ENCODE results near the gene MACC1.

MACC1 gene

DNA sequence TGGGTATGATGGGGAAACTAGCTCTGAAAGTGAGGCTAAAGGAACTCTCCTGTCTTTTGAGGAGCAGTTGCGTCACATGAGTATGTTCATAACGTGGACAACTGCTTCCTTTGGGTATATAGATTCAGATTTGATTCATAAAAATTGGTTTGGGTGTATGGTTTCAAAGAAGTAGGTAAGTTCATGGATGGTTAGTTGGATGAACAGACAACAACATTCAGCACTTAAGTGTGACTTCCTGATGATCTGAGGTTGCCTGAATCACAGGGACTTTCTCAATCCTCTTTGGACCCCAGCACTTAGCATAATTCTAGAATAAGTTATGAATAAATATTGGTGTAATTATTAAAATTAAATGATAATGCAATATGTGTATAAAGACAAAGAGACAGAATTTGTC, 43.4 kb downstream of the MACC1 start:
- DNase-seq (ENCODE audit: low spot score), result no peak

DNA sequence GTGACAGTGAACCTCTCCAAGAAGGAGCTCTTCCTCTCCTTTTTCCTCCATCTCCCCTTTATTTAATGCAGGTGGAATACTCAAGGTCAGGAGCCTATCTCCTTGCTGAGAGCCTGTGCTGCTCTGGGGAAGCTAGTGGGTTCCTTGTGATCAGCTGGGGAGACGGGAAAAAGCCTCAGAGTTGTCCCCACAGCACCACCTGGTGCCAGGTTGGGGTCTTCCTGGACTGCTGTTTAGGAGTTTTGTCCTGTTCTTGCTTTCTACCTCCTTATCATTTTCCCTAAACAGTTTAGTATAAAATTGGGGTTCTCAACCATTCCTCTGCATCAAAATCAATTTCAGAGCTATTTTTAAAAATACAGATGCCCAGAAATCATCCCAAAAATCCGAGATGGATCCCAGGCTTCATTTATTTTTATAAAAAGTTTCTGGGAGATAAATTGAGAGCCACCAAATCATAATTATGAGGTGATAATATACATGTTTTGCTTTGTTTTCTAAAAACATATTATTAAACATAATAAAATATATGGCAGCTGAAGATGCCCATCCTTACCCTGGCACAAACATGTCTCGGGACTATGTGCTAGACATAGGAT, 44.3 kb downstream of the MACC1 start:
- no peak for DNase-seq (ENCODE audit: low spot score)

DNA sequence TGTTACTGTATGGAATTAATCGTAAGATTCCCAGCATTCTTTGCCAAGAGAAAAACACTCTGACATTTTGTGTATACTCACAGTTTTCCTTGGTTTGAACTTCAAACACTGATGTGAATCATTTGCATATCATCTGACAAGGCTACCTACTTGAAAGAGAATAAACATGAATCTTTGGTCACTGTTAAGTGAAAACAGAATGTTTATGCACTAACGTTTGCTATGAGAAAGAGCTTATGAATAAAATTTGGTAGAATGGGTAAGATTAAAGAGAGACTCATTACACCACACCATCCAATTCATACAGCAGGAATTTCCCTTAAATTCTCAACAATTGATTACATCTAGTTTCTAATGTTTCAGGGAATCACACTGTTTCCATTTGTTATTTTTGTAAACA, 46.6 kb downstream of the MACC1 start:
- no peak for DNase-seq (ENCODE audit: low spot score)

DNA sequence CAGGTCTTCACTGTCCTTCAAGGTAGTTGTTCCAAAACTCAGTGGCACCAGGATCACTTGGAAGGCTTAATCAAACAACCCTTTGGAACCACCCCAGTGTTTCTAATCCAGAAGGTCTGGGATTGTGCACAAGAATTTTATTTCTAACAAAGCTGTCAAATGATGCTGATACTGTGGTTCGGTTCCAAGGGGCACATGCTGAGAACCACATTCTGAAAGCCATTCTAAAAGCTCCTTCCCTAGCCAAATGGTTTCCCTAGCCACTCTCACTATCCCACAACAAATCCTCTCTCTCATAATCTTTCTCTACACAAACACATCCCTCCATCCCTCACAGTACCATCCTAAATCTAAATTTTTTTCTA, 52.1 kb downstream of the MACC1 start:
- no peak for DNase-seq (ENCODE audit: low spot score)

DNA sequence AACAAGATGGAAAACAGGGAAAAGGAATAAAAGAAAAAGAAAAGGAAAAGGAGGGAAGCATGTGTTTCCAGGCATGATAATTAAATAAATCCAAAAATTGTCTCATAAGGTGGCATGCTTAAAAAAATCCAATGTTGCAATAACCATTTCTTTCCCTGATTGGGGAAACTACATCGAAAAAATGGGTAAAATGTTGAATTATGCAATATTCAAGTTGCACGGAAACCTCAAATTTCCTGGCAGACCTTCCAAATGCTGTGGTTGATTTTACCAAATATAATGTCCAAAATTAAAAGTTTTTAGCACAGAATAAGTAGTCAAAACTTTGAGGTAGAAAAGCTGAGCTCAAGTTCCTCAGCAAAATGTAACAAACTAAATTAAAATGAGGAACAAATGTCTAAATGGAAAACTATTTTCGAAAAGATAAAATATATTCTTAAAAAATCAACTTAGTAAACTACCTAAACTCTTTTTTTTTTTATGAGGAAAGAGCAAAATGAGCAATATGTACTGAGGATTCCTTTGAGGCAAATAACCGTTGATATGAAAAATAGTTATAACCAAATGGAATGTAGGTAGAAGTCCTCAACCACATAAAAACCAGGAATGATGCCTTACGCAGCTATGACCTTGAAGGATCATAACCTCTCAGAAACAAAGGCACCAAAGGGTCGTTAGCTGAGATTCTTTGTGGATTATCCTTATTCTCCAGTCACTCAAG, 52.6 kb downstream of the MACC1 start:
- DNase-seq (ENCODE audit: low spot score), result no peak

DNA sequence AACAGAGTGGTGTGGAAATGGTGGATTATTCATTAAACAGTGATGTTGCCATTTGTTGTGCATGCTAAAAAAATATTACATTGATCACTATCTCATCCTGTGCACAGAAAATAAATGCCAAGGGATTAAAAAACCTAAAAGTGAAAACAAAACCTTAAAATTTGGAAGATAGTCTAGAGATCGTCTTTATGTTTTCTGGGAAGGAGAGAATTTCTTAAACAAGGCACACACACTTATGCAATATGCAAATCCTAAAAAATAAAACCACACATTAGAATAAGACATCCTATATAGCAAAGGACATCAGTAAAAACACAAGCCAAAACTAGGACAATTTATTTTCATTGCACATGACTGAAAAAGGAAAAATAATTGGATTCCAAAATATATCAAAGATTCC, 54.5 kb downstream of the MACC1 start:
- DNase-seq (ENCODE audit: low spot score), result no peak

DNA sequence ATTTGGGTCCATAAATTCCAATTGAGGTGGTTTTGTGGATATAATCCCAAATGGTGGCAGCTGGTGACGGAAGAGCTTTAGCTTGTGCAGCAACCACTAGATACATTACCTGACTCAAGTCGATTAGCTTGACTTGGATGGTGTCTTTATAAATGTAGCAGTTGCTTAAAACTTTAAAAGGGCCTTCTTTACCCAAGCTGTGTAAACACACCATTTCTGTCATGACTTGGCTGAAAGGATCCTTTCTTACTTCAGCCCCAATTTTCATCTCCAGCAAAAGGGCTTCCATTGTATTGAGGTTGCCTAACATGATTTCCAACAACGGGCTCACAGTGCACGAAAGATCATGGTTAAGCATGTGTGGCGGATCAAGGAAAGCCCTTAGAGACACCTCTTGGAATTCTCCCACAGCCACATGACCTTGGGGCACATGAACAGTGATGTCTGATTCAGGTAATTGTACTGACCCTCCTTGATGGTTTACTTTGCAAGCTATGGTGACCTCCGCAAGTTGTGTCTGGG, 57.9 kb downstream of the MACC1 start:
- no peak for DNase-seq (ENCODE audit: low spot score)

DNA sequence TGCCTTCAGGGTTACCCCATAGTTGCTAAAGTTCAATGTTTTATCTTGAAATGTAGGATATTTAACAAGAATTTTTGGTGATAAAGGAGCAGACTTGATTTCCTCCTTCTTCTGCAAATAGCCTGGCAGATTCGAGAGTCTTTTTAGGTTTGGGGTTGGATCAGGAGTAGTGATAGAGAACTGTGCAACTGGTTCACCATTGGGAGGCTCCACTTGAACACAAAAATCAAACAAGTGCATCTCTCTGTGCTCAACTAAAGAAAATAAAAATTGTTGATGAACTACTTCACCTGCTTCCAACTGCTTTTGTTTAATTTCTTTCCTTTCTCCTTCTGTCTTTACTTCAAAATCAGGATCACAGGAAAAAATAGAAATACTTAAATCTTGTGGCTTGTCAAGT, 58.5 kb downstream of the MACC1 start:
- DNase-seq (ENCODE audit: low spot score), result no peak

DNA sequence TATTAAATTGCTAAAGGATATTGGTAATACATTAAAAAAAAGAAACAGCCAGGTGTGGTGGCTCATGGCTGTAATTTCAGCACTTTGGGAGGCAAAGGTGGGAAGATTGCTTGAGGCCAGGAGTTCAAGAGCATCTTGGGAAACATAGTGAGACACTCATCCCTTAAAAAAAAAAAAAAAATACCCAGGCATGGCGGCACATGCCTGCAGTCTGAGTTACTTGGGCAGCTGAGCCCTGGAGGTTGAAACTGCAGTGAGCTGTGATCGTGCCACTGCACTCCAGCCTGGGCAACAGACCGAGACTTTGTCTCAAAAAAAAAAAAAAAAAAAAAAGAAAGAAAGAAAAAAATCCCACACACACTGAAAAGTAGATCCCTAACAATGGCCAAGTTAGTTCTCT, 59.7 kb downstream of the MACC1 start:
- DNase-seq (ENCODE audit: low spot score), result no peak

DNA sequence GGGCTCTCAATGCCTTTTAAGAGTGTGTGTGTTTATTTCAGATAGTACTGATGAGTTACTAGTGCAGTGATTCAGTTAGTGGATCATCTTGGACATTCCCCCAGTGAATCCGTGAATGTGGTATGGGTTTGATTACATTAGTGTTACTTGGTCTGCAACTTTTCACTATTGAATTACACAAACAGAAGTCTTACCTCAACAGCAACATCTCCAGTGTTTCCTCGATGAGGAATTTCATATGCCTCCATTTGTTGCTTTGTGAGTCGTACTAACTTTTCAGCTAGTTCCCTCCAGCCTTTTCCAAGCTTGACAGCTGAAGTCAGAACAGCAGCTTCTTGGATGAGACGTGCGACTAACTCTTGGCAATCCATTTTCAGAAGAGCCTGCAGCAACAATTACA, 63.2 kb downstream of the MACC1 start:
- DNase-seq (ENCODE audit: low spot score), result no peak

DNA sequence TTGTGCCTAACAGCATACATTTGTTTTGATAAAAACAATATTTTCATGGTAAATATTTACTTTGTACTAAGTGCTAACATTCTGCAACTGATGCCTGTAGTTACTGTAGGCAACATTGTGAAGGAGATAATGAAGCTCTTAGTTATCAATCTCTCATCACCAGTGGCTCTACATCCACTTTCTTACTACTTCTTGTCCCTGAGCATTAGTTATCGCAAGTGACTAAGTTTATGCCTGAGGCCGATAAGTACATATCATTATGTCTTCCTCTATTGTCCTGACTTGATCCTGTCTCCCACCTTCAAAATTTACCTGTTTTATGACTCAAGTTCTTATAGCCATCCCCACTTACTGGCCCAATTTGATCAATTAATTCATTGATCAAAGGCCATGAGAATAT, 63.6 kb downstream of the MACC1 start:
- no peak for DNase-seq (ENCODE audit: low spot score)

DNA sequence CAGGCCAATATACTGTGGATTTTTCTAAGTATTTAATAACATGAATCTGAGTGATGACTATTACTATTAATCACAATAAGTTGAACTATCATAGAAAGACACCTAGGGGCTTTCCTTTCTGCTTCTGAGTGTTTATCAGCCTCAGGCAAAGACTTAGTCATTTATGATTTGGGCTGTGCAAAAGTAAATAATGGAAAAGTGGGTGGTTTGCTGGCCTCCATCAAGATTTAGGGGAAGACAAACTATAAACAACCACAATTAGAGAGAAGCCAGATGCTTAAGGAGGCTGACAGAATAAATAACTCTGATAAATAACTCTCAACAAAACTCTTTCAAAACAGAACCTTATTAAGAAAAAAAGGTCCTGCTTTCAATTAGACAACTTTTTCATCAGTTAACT, 64.7 kb downstream of the MACC1 start:
- DNase-seq (ENCODE audit: low spot score), result no peak

DNA sequence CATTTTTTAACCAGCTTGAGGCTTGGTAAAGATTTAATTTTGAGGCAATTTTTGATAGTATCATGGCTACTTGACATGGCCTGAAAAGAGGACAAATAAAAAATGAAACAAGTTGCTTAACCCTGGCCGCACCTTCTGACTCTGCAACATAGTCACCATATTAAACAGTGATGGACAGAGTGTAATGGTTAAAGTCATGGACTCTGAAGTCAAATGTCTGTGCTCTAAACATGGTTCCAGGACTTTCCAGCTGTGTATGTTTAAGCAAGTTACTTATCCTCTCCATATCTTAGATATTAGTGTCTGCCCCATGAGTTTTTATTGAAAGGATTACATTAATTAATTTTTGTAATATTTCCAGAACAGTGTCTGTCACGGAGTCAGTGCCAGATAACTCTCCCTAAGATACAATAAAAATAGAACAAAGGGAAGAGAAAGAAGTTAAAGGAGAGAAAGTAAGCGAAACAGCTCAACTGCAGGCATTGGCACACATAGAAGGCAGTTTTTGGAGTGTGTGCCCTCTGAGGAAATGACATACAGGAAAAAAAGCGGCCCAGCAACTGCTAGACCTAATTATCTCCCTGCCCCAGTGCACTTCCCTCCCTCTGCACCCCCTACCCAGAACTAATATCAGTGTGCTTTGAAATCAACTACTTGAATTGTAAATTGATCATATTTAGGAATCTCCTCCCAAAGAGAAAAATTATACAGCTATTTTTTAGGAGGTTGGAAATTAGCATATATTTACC, 65.3 kb downstream of the MACC1 start:
- no peak for DNase-seq (ENCODE audit: low spot score)

DNA sequence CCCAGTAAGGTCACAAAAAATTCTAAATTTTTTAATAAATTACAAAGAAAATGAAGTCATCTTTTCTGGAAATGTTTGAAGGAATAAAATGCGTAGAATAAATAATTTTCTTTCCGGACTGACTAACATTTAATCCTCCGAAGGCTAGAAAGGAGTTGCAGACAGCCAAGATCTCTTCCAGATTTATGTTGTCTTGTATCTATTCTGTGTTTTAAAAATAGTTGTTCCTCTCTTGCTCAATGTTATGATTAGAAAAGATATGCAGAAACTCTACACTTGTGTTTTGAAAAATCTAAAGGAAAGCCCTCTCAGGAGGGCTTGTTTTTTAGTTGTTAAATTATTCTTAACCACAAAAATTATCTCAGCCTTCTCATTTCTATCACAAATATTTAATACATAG, 70.7 kb downstream of the MACC1 start:
- no peak for DNase-seq (ENCODE audit: low spot score)

DNA sequence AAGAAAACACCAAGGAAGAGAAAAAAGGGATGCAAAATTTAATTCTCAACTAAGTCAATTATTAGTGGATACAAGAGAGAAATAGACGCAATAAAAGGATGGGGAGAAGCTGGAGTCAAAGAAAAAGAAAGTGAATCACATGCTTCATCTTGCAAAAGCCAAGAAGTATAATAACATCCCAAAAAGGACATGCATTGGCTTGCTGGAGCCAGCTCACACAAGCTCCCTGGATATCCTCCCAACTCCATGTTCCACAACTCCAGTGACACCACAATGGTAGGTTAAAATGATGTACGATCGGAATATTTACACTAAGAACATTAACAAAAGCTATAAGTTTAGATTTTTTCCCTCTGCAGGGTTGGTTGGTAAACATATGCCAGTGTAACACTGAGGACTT, 72.4 kb downstream of the MACC1 start:
- no peak for DNase-seq (ENCODE audit: low spot score)

DNA sequence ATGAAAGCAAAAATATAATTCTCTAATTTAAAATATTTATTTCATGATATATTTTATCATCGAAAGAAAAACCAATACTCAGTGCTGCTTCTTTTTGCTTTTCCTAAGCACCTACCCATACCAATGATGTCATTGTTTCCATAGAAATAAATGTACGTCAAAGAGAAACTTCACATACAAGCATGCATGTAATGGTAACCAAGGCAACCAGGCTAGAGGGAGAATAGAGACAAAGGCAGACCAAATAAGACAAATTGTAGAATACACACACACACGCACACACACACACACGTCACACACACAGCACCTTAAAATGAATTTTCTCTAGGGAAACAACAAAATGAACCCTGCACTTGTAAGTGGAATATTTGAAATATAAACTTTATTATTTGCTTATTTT, 75.5 kb downstream of the MACC1 start:
- DNase-seq (ENCODE audit: low spot score), result no peak

DNA sequence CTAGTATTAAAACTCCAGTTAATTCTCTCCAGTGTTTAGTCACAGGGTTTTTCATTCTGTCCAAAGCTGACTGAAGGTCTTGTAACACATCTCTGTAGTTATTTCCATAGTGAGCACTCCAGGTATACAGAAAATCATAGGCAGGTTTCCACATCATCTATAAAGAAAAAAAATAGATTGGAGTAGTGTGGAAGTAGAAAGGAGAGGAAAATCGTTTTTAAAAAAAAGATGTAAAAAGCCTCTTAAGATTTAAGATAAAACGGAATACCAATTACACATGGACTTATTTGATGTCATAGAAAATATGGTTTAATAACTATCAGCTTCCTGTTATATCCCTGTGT, 76.2 kb downstream of the MACC1 start:
- no peak for DNase-seq (ENCODE audit: low spot score)

DNA sequence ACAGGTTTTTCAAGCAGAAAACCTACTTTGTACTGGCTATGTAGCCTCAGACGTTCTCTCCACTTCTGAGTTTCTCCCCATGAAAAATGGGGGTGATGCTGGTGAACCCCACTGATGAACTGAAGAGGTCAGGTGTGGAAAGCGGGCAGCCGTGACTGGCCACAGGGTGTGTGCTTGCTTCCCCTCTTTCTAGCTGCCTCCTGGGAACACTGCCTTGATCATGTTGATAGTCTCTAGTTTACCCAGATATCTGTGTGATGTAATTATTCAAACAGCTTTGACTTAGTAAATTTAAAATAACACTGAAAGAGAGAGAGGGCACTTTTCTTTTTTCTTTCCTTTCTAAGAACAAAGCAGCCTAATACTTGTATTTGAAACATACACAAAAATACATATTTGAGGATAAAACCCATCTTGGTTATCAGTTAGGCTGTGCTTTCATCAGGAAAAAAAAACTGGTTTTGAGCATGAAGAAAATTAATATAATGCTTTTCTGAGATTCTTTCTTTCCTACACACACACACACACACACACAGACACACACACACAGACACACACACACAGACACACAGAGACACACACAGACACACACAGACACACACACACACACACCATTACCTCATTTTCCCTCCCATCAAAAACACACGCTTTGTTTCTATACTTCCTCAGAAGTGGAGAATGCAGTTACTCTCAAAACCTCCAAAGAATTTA, 76.7 kb downstream of the MACC1 start:
- no peak for DNase-seq (ENCODE audit: low spot score)

DNA sequence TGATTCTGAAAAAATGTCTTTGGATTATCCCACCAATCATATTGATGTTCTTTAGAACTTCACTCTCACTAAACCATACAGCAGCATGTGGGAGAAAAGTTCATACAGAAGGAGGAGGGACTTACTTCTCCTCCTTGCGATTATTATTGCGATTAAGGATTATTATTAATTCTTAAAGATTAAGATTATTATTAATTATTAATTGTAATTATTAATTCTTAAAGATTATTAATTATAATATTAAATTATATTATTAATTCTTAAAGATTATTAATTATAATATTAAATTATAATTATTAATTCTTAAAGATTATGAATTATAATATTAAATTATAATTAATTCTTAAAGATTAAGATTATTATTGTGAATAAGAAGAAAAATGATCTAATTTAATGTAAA, 80.5 kb downstream of the MACC1 start:
- DNase-seq (ENCODE audit: low spot score), result no peak

DNA sequence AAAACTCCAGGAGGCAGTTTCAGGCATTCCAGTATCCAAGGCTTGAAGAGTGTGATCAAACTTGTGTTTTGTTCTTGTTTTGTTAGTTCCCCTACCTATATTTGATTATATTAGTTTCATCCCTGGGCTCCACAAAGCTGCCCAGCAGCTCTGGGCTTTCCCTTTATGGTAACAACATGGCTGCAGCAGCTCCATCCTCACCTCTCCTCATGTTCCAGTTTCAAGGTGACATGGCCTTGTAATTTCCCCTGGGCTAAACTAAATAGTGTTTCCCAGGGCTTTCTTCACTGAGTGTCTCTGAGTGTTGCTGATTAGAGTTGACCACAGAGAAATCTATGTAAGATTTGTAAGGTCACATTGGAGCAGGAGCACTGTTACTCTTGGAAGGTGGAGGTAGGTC, 83.4 kb downstream of the MACC1 start:
- DNase-seq (ENCODE audit: low spot score), result no peak

DNA sequence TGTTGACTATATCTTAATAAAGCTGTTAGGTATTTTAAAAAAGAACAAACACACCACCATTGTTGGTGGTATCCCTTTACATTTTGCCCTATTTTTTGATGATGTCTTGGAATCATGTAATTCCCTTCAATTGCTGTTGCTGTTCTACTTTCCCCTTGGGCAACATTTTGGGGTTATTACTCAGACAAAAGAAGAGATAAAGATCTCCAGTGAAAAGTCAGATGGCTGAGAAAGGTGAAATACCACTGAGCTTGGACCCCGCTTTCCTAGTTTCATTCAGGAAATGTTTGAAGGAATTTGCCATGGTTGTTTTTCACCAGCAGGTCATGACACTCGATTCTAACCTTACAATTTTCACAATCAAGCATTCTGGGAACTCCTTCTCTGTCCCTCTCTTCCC, 84.6 kb downstream of the MACC1 start:
- no peak for DNase-seq (ENCODE audit: low spot score)

DNA sequence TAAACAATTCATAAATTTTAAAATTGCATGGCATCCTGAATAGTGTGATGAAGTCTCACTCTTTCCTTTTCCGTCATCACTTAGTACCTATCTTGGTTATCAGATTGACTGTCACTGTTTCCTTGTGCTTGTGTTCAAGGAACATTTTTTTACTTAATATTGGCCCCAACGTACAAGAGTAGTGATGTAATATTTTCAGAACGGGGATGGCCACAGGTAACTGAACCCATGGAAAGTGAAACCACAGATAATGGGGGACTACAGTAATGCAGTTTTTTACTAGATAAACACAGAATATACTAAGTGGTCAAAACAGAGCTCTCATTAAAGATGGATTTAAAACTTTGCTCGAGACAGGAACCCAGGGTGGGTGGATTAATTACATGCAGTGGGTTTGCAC, 85.4 kb downstream of the MACC1 start:
- no peak for DNase-seq (ENCODE audit: low spot score)

DNA sequence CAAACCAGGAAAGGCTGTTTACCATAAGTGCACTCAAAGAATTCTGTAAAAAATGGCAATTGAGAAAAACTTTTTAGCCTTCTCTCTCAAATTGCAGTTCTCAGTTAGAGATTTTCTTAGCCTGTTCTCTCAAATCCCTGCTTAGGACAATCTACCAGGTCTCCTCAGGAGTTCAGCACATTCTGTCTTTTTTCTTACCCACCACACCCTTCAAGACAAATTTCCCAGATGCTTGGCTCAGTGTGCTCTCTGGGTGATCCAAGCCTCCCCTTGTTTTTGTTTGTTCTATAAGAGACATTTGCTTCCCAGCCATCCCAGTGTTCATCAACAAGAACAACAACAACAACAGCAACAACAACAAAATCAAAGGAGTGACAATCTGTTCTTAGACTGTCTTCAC, 87.3 kb downstream of the MACC1 start:
- DNase-seq (ENCODE audit: low spot score), result no peak

Data from CD4-positive, alpha-beta T cell treated with Interleukin-2 at 100 ng/mL for 4 hours (primary cell).